CD14-positive monocyte (primary cell): ENCODE results near the gene CENPF. TPM values are rescaled to one million over a fixed set of nuclear protein-coding genes. Genes with fewer than 3 reads are reported as not detected.

Source experiments
- DNase-seq, 3 donors: peaks; one replicate each; pipeline ENCODE4 v3.0.0-alpha.2; 2011 to 2022
- H2AFZ ChIP-seq: 2 replicates; pipeline ENCODE4 v1.6.0; 2012; ENCODE audit warnings: mild to moderate bottlenecking, low read depth, low read length, inconsistent platforms; ENCODE audit not compliant: insufficient read depth, poor library complexity, severe bottlenecking
- H3K27ac ChIP-seq, 2 donors: 1 replicate in 1 of 2; 2 replicates in 1 of 2; pipeline ENCODE4 v1.5.1; 2012 to 2013; ENCODE audit warnings: low read length in 2 of 2, control low read depth in 1 of 2, inconsistent platforms in 1 of 2, low read depth in 1 of 2, mild to moderate bottlenecking in 1 of 2
- H3K27me3 ChIP-seq, 2 donors: one replicate each; pipeline versions ENCODE4 v1.6.0 to v1.6.1; 2011 to 2013; ENCODE audit warnings: low read length in 2 of 2; ENCODE audit not compliant: control insufficient read depth in 2 of 2, insufficient read depth in 2 of 2
- H3K36me3 ChIP-seq, 2 donors: replicated peaks in 1 of 2; 1 replicate in 1 of 2; 2 replicates in 1 of 2; pipeline versions ENCODE4 v1.5.1 to v1.6.1; 2012 to 2013; ENCODE audit warnings: low read length in 2 of 2, control low read depth in 1 of 2, inconsistent platforms in 1 of 2, mild to moderate bottlenecking in 1 of 2; ENCODE audit not compliant: insufficient read depth in 2 of 2, control insufficient read depth in 1 of 2
- H3K4me1 ChIP-seq, 2 donors: 1 replicate in 1 of 2; 2 replicates in 1 of 2; pipeline versions ENCODE4 v1.5.1 to v1.6.1; 2012 to 2013; ENCODE audit warnings: low read length in 2 of 2, control low read depth in 1 of 2, inconsistent platforms in 1 of 2, mild to moderate bottlenecking in 1 of 2, moderate library complexity in 1 of 2; ENCODE audit not compliant: insufficient read depth in 2 of 2, control insufficient read depth in 1 of 2
- H3K4me2 ChIP-seq: replicated peaks from 2 replicates; pipeline ENCODE3; 2012; ENCODE audit warnings: low read length, moderate library complexity, mild to moderate bottlenecking; ENCODE audit not compliant: poor library complexity, severe bottlenecking; ENCODE audit errors: extremely low read depth
- H3K4me3 ChIP-seq, 3 experiments: fragments of 200-600 bp in 1 of 3; sonication (generic) in 1 of 3; replicated peaks in 1 of 3; 1 replicate in 2 of 3; 2 replicates in 1 of 3; pipeline ENCODE4 v1.5.1; 2011 to 2013; ENCODE audit warnings: low read length in 3 of 3, mild to moderate bottlenecking in 3 of 3, control low read depth in 2 of 3, low read depth in 2 of 3, inconsistent platforms in 1 of 3, moderate library complexity in 1 of 3
- H3K79me2 ChIP-seq: 2 replicates; pipeline ENCODE4 v1.6.0; 2012; ENCODE audit warnings: mild to moderate bottlenecking, control low read depth, inconsistent platforms, low read length, moderate library complexity; ENCODE audit not compliant: insufficient read depth
- H3K9ac ChIP-seq: 2 replicates; pipeline ENCODE4 v1.6.0; 2017; ENCODE audit warnings: low read length, mild to moderate bottlenecking; ENCODE audit not compliant: insufficient read depth, poor library complexity, severe bottlenecking
- H3K9me3 ChIP-seq, 2 donors: replicated peaks in 1 of 2; 1 replicate in 1 of 2; 2 replicates in 1 of 2; pipeline versions ENCODE4 v1.5.1 to v1.6.1; 2012 to 2013; ENCODE audit warnings: low read length in 2 of 2, control low read depth in 1 of 2; ENCODE audit not compliant: control insufficient read depth in 1 of 2, insufficient read depth in 1 of 2
- H4K20me1 ChIP-seq: 2 replicates; pipeline ENCODE4 v1.6.0; 2012; ENCODE audit warnings: mild to moderate bottlenecking, low read length, control low read depth, moderate library complexity; ENCODE audit not compliant: insufficient read depth
- H3K27ac Mint-ChIP-seq, 7 donors: one replicate each; pipeline ENCODE4 v1.8.0; 2020; ENCODE audit warnings: mild to moderate bottlenecking in 7 of 7, mixed read lengths in 7 of 7, moderate library complexity in 6 of 7, inconsistent platforms in 2 of 7
- H3K27me3 Mint-ChIP-seq, 3 donors: one replicate each; pipeline ENCODE4 v1.8.0; 2021 to 2022; ENCODE audit warnings: low read depth in 3 of 3, mild to moderate bottlenecking in 3 of 3, mixed read lengths in 3 of 3, moderate library complexity in 3 of 3, inconsistent platforms in 1 of 3
- H3K36me3 Mint-ChIP-seq, 2 donors: one replicate each; pipeline ENCODE4 v1.8.0; 2020; ENCODE audit warnings: mixed read lengths in 2 of 2, inconsistent platforms in 1 of 2, mild to moderate bottlenecking in 1 of 2
- H3K4me1 Mint-ChIP-seq: one replicate; pipeline ENCODE4 v1.8.0; 2020; ENCODE audit warnings: mild to moderate bottlenecking, mixed read lengths
- H3K4me3 Mint-ChIP-seq, 2 donors: one replicate each; pipeline ENCODE4 v1.8.0; 2020; ENCODE audit warnings: mild to moderate bottlenecking in 2 of 2, mixed read lengths in 2 of 2, moderate library complexity in 1 of 2
- H3K9me3 Mint-ChIP-seq, 7 donors: one replicate each; pipeline ENCODE4 v1.8.0; 2020 to 2022; ENCODE audit warnings: mixed read lengths in 7 of 7, mild to moderate bottlenecking in 6 of 7, moderate library complexity in 6 of 7, inconsistent platforms in 2 of 7
- CTCF ChIP-seq: fragments of 200-600 bp; IDR thresholded peaks from one replicate; pipeline ENCODE4 v1.8.0; 2022; ENCODE audit warnings: antibody characterized with exemption, mild to moderate bottlenecking
- WGBS: methylation state at CpG from one replicate; pipeline ENCODE4 v1.1.5; 2013; ENCODE audit warnings: missing lambda C conversion rate; ENCODE audit not compliant: insufficient coverage; 5-methylcytosine and 5-hydroxymethylcytosine counted together
- intact Hi-C, 2 donors: fragments of 100-400 bp; cut with micrococcal nuclease; formaldehyde crosslinking; loops; one replicate each; pipeline versions ENCODE4 v1.15.0 to v1.15.1; 2023
- polyA plus RNA-seq, 3 donors: library from polyadenylated mRNA; depleted of rRNA in 1 of 3; unstranded in 2 of 3; stranded (reverse) in 1 of 3; fragments of 300-500 nt in 2 of 3; fragments of >200 nt in 1 of 3; fragmentation: Illumina TruSeq in 2 of 3; gene quantifications; 1 replicate in 2 of 3; 2 replicates in 1 of 3; pipeline ENCODE4 v1.2.3, GENCODE V29; 2012 to 2021

Gene CENPF
- polyA plus RNA-seq, 3 donors, result 0.01 to 0.29 TPM; not detected in 1

- no peak overlapping the region for H3K27ac Mint-ChIP-seq
- peaks cover 2 to 10% (median 6%) of the 10 kb centered on the region in 3 donors for H3K27me3 Mint-ChIP-seq
- 89% methylated on average over 2 of the region's 3 CpGs for WGBS
- no peak overlapping the region for H3K4me3 ChIP-seq
- H3K4me2 ChIP-seq, result no peak overlapping the region
- no peak for TF ChIP-seq CTCF
- H2AFZ ChIP-seq, result no peak overlapping the region
- H3K79me2 ChIP-seq, result no peaks in the 10 kb centered on the region
- no peaks in the 10 kb centered on the region for H4K20me1 ChIP-seq
- no peaks in the 10 kb centered on the region for H3K9me3 ChIP-seq
- no peaks in the 10 kb centered on the region for H3K9me3 Mint-ChIP-seq
- H3K27me3 ChIP-seq, result no peaks in the 10 kb centered on the region
- DNase-seq, result no peak
- no peaks in the 10 kb centered on the region for H3K4me1 ChIP-seq
- H3K27ac ChIP-seq, result no peak overlapping the region
- intact Hi-C loops, result no loop called here
- no peak overlapping the region for H3K9ac ChIP-seq
- H3K4me3 Mint-ChIP-seq, result no peak overlapping the region
- no peaks in the 10 kb centered on the region for H3K4me1 Mint-ChIP-seq
- H3K36me3 ChIP-seq, result no peaks in the 10 kb centered on the region
- no peaks in the 10 kb centered on the region for H3K36me3 Mint-ChIP-seq
These were observed 16.4 kb upstream of the CENPF start for GRCh38 chr1:214586621-214587020.

GRCh38 chr1:214587165-214587564, 15.8 kb upstream of the CENPF start:
- no CpG with 5 or more reads among the region's 5 CpGs for WGBS
- H3K9ac ChIP-seq, result no peak overlapping the region
- no peaks in the 10 kb centered on the region for H3K27me3 ChIP-seq
- H4K20me1 ChIP-seq, result no peaks in the 10 kb centered on the region
- Mint-ChIP-seq H3K36me3 (no peaks in the 10 kb centered on the region), H3K27me3 (peaks cover 2 to 14% (median 10%) of the 10 kb centered on the region in 3 donors), H3K9me3 (no peaks in the 10 kb centered on the region), H3K4me1 (no peaks in the 10 kb centered on the region), H3K27ac (no peak overlapping the region), H3K4me3 (no peak overlapping the region)
- intact Hi-C loops, result no loop called here
- no peaks in the 10 kb centered on the region for H3K9me3 ChIP-seq
- H3K4me3 ChIP-seq, result no peak overlapping the region
- no peak overlapping the region for H2AFZ ChIP-seq
- no peaks in the 10 kb centered on the region for H3K79me2 ChIP-seq
- no peak for TF ChIP-seq CTCF
- H3K36me3 ChIP-seq, result no peaks in the 10 kb centered on the region
- no peaks in the 10 kb centered on the region for H3K4me1 ChIP-seq
- DNase-seq, result no peak
- no peak overlapping the region for H3K4me2 ChIP-seq
- H3K27ac ChIP-seq, result no peak overlapping the region
